Activated CD8-positive, alpha-beta memory T cell treated with anti-CD3 and anti-CD28 coated beads for 1 hour (primary cell): ENCODE results near the gene SLFN14.
"Not testable (repeated sequence)": the region's sequence is repeated elsewhere in the genome, so short reads cannot be mapped to it uniquely, and the experiment has no call there.

Experiments used
- DNase-seq, 2 donors: peaks; one replicate each; pipeline ENCODE4 v3.0.0-alpha.2; 2020; ENCODE audit warnings: low read depth in 1 of 2; ENCODE audit errors: extremely low read depth in 1 of 2

SLFN14 gene

DNA sequence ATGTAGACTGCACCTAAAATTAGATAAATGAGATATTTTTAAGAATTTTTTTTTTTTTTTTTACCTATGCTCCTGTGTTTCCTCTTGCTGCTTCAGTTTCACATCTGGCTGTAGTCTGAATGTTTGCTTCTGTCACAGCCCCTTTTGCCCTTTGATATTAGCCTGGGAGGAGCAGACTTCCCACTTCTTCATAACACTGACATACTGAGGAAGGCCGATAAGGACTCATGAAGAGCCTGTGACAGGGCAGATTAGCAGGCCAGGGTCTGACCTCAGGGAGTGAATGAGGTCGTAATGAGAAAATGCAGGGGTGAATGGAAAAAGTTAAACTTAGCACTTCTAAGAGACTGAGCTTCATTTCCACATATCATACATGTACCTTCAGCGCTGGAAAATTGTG lies at the start of gene SLFN14:
Gene SLFN14, minus strand, starts transcription at position 117 of the 400 bp plus-strand sequence. CDS start 2,757 bp downstream, outside the sequence.
- DNase-seq = no peak

DNA sequence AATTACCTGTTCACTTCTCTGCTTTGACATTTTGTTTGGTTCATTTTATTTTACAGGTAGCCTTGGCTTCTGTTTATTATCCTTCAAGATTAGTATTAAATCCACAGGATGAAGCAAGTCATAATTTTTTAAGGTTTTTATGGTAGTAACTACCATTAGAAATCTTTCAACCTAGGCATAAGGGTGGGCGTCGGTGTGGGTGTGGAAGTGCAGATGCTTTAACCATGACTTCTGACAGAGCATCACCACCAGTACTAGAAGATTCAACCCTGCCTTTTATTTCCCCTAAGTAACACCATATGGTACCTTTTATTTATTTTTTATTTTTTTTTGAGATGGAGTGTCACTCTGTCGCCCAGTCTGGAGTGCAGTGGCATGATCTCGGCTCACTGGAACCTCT lies 49.2 kb upstream of the SLFN14 start:
- no peak for DNase-seq

DNA sequence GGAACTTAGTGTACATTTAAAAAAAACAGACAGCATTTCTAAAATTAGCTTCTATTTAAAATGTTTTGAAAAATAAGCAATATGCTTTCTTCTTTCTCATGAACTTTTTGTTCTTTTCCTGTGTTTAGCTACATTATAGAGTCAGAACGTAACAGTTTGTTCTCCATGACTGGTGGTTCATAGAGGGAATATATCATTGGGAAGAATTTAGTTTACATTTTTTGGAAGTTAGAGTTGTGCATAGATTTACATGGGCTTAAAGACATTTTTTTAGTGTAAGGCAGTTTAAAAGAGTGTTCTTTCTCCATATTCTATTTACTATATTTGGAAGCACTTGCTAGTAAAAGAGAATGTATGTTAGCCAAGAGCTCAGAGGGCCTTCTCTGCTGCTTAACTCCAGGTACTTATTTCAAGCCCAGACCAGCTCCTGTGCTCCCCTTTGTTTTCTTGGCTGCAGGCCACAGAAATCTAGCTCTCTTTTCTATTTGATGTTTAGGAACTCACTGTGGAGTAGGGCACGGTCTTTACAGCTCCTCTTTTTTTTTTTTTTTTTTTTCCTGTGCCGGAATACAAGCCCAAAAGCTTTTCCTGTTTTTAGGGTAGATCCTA lies 46.7 kb upstream of the SLFN14 start:
- no peak for DNase-seq

DNA sequence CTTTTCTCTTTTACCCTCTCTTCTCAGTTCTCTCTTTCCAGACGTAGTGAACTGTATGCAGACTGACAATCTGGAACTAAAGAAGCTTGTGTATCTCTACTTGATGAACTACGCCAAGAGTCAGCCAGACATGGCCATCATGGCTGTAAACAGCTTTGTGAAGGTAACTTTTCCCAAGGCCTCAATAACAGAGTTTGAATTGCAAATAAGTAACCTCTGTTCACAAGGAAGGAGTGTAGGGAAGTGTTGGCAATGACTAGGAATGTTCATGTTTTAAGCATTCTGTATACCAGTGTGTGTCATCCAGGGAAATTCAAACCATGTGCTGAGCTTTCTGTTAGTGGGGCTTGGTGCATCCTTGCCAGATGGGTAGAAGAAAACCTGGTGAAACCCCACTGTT lies 45.1 kb upstream of the SLFN14 start:
- no peak for DNase-seq

DNA sequence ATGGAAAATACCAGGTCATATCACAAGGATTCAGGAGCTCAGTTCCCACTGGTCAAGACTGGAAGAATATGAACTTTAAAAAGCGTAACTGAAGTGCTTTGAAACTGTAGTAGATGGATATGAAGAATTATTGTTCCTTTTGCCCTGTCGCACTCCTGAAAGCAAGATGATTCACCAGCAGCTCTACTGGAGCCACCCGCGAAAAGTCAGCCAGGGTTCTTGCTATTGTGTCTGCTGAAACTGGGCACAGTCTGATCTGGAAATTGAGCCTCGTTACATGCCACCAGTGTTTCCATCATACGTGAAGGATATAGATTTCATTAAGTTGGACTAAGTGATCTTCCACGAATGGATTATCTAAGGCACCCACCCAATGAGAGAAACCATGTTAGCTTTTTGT lies 43.1 kb upstream of the SLFN14 start:
- DNase-seq = no peak

DNA sequence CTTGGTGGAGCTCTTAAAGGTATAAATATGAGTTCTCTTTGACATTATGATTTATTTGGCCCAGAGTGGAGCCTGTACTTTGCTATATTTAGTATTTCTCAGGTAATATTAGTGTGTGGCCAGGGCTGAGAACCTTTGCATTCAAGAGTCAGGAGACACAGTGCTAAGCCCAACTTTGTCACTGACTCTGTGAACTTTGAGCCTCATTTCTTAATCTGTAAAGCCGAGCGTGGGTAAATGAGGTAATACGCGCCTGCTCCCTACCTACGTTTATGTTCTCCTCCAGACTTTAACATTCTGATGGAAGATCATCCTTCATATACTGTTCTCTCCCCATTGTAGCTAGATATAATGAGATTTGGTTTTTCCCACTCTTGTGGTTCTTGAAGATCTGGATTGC lies 37.0 kb upstream of the SLFN14 start:
- DNase-seq = no peak

DNA sequence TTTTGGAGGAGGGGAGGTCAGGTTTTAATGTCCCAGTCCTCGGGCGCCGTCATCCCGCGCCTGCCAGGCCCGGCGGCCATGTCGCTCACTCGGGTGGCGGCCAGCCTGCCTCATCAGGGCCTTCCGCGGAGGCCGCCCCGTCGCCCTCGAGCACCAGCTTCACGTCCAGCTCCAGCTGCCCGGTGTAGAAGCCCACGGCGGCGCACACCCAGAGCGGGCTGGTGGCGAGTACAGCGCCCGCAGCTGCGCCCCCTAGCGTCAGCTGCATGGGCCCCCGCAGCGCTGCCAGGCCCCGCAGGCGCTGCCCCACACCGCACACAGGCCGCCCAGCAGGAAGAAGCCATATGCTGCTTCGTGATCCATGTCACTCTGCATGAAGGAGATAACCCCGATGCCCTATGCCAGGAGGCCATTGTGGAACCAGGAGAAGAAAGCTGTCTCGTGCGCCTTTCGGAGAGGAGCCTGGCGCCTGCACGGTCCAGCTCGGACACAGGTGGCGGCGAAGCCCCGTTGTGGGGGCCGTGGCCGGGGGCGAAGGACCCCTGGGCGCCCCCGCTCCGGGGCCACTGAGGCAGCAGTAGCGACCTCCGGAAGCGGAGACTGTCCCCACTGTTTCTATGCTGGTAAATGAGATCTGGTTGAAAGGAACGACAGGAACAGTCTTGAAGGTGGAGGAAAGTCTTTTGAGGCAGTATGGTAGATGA lies 36.1 kb upstream of the SLFN14 start:
- no peak for DNase-seq

DNA sequence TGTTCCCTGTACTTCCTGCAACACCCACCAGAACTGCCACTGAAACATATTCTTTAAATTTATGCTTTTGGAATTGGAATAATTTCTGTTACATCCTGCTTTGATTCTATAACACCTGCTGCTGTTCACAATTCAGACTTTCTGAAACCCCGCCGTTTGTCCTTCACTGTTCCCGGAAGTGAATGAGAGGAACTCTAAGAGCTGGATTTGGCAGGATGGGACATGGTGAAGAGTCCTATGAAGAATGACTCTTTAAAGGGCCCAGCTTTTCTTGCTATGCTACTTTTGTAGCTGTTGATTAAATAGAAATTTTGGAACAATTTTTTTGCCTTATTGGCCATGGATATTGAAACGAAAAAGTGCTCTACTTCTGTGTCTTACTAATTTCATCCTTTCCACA lies 35.5 kb upstream of the SLFN14 start:
- no peak for DNase-seq

DNA sequence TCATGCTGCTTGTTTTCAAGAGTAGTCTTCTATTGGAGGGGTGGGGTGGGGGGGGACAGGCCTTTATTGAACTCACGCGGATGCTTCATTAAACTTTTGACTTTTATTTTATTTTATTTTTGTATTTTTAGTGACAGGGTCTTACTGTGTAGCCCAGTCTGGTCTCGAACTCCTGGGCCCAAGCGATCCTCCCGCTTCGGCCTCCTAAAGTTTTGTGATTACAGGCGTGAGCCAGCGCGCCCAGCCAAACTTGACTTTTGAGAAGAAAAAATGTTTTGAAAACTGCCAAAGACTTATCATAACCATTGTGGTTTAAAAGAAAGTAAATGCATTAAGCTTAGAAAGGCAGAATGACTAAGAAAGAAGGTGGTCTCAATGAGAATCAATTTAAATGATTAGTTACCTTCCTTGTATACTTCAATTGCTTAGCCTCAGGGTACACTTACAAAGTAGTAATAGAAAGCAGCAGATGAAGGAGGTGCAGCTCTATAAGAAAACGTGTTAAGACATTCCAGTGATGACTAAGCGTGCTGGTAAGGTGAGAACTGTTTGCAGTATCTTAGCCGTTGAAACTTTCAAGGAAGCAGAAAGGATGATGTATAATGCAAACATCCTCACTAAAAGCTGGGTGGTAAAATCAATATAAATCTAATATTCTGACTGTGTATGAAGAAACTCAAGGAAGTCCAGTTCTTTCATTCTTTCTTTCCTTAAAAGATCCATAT lies 27.7 kb upstream of the SLFN14 start:
- no peak for DNase-seq

DNA sequence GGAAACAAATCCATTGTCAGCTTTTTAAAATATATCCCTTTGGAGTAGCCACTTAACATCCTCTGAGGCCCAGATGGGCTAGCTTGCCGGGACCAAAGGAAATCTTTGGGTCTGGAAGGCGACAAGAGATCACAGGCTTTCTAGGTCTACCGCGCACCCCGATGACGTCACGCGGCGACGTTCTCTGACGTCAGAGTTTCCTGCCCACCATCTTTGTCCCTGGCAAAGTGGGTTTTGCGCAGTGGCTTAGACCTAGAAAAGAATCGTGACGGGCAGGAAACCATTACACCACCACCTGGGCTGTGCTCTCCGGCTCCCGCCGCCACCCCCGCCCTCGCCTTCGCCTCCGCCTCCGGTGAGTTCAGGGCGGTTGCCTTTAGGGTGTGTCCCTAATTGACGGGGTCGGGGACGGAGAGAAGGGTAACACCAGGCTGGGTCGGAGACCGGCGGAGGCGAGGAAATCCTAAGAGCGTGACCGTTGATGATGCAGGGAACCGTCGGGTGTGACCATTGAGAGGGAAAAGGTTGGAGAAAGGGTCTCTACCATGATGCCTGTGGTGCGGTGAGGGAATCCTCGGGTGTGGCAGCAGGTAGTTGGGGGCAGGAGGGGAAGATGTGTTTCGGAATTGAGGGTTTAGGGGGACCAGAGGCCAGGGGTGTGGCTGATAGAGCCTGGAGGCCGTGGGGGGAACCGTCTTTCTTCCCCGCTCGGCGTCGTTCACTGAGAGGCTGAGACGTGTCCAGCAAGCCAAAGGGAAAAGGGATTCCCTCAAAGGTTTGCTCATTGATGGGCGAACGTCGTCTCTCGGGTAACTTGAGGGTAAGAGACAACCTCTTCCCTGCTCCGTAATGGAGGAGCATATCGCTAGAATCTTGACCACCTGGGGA lies 26.7 kb upstream of the SLFN14 start, which contains the start of gene AP2B1:
Gene AP2B1, plus strand, starts transcription at position 249 of the 888 bp plus-strand sequence. CDS start 6,709 bp downstream, outside the sequence.
- peak; percentile 93 to 94 for DNase-seq

DNA sequence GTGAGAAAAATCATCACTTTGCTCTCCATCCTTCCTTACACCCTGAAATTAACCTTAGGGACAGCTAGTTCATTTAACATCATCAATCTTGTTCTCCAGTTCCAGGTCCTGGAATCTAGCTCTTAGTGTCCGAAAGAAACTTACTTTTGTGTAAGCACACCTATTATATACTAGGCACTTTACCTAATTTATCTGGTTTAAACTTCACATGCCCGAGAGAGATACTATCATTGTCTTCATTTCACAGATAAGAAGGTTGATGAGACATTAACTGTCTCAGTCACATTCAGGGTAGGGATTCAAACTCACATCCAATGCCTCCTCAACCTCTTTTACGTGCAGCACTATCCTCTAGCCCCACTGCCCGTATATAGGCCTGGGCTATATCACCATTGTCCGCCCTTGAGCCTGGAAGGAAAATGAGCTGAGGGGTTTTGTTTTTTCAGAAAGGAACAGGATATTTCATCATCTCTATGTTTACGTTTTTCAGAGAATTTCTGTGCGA lies 26.0 kb upstream of the SLFN14 start:
- DNase-seq = no peak

DNA sequence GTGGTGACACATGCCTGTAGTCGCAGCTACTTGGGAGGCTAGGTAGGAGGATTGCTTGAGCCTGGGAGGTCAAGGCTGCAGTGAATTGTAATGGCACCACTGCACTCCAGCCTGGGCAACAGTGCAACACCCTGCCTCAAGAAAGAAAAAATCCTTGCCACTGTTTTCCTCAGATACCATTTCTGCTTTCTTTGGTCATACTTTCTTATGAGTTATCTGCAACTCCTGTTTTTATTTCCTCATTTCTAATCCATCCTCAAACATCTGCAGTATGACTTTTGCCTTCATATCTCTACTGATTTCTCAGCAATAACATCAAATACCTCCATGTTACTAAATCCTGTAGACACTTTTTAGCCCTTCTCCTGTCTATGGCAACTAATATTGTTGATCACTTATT lies 23.4 kb upstream of the SLFN14 start:
- DNase-seq = no peak

DNA sequence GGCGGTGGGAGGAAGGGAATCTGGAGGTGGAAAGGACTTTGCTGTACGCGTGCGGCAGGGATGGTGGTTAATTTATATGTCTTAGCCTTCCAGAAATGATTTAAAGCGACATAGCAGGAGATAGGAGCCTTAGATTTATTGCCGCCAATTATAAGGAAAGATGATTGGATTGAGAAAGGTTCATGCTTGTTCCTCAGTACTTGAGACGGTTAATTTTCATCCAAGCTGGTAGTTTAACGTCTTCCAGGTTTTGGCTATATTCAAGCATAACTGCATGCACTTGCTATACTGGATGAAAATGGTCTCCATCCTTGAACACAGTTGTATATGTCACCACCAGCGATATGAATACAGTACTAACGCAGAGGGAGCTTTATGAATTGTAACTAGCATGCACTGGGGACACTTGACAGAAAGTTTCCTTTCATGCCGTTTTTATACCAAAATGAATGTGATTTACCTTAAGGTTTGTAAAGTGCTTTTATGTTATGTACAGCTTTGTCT lies 18.4 kb upstream of the SLFN14 start:
- no peak for DNase-seq

DNA sequence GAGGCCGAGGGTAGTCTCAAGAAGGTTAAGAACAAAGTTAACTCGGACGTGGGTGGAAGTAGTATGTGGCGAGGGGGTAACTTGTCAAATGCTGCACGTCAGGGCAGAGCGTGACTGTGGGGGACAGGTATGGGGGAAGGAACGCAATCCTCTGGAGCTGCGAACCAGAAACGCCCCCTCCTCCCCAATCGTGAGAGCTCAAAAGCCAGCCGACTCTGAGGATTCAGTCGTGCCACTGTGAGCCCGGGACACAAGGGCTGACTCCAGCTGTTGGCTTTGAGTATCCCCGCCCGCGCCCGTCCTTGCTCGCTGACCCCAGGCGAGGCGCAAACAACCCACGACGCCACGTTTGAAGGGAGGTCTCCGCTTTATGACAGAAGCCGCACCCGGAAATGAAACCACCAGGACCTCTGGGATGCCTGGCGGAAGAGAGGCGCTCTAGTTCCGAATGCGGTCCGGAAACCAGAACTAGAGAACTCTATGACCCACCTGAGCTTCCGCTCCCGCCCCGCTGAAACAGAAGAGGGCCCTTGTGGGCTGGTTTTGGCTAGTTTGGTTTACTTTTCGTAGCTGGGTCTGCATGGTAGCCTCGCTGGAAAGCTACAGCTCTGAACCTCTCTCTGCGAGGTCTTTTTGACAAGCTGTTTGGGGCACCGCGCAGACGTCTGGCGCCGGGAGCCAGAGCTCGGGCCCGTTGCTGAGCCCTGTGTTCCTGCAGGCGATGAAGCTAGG lies 17.7 kb upstream of the SLFN14 start, which contains the start of gene PEX12:
Gene PEX12, minus strand, starts transcription at position 375 of the 732 bp plus-strand sequence. CDS start 550 bp downstream, outside the sequence.
- DNase-seq = peak; percentile 70 to 71

DNA sequence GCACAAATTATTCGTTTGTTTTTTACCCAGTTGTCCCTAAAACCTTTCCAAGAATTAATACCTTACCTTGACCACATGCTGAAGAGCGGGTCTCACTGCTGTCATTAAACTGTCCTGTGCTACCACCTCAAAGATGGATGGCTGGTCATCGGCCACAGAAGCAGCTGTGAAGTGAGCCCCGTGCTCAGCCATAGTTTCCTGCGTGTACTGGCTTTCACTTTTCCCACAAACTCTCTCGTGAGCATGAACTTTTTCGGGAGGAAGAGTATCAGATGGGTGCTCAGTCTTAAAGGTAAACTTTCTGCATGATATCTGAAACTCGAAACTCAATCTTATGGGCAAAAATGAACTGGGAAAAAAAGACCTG lies 17.2 kb upstream of the SLFN14 start:
- no peak for DNase-seq

DNA sequence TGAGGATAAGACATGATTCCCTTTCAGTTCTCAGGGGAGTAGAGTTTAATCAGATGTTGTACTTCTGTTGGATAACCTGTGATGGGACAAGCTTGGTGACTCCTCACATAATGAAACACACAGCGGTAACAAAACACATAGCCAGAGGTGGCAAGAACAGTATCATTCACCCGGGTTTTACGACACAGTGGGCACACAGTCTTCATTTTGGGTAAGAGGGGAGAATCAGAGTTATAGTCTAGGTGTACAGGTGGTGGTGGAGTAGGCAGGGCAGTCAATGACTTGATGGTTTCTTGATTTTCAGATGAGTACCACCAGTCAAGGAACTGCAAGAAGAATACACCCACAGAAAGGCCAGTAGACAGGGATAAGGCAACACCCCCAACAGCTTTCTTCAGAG lies 15.1 kb upstream of the SLFN14 start:
- DNase-seq = no peak

DNA sequence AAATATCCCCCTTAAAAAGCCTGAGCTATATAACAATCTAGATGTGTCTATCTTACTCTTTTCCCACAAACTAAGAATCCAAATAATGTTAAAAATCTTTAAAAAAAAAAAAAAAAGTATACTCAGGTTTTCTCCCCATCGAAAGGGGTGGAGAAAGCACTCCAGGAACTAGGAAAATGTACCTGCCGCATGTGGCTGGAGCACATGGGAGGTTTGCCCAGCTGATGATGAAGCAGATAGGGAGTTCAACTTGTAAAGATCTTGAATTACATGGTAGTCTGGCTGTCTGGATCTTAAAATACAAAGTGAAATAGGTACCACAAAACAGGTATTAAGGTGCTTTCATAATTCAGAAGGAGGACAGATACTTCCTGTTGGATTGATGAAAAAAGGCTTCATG lies 8.8 kb upstream of the SLFN14 start:
- no peak for DNase-seq

DNA sequence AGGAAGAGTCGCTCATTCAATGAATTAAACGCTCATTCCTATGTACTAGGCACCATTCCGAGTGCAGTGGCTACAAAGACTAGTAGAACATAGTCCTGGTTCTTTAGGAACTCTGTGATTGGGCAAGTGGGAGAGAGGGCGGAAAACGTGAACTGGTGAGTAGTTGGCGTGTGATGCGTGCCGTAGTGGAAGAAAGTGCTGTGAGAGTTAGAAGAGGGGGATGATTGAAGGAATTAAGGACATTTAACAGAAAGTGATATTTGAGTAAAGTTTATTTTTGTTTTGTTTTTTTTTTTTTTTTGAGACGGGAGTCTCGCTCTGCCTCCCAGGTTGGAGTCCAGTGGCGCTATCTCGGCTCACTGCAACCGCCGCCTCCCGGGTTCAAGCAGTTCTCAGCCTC lies 7.9 kb upstream of the SLFN14 start:
- DNase-seq = no peak

DNA sequence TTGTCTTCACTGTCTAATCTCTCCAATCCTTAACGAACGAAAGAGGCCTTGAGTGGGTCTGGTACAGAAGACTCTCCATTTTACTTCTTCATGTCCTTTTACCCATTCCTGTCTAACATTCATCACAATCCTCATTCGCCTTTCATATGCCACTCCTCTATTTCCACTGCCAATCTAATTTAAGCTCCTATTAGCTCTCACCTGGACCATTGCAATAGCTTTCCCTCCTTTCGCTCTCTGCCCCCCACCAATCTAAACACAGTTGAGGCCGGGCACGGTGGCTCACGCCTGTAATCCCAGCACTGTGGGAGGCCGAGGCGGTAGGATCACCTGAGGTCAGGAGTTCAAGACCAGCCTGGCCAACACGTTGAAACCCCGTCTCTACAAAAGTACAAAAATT lies 6.3 kb upstream of the SLFN14 start:
- DNase-seq = no peak

DNA sequence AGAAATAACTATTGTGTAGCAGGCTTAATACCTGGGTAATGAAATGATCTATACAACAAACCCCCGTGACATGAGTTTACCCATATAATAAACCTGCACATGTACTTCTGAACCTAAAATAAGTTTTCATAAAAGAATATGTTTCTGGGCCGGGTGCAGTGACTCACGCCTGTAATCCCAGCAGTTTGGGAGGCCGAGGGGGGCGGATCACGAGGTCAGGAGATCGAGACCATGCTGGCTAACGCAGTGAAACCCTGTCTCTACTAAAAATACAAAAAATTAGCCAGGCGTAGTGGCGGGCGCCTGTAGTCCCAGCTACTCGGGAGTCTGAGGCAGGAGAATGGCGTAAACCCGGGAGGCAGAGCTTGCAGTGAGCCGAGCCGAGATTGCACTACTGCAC lies 2.6 kb upstream of the SLFN14 start:
- not testable (repeated sequence) for DNase-seq
